Middle frontal gyrus (tissue), 1 donor: ENCODE measurements around the gene STK32C.

Experiments used
- DNase-seq: peaks from one replicate; pipeline ENCODE4 v3.0.0-alpha.2; 2015; ENCODE audit warnings: low spot score; ENCODE audit errors: extremely low spot score

The STK32C gene

DNA sequence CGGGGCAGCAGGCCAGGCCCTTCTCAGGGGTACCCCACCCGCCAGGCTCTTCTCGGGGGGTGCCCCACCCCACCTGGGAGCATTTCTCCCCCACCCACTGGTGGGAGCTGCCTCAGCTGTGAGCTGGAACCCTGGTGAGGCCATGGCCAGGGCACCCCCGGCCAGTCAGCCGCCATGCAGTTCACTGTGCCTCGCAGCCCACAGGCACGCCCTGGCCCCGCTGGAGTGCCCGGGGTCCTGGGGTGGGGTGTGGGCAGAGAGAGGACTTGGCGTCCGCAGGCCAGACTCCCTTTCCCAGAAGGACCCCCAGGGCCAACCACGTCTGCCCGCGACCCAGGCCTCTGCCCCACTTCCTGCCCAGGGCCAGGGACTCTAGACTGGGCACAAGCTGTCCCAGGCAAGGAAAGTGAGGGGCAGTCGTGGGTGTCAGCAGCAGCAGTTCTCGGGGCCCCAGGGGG is 107.9 kb downstream of the STK32C start:
- no peak for DNase-seq

DNA sequence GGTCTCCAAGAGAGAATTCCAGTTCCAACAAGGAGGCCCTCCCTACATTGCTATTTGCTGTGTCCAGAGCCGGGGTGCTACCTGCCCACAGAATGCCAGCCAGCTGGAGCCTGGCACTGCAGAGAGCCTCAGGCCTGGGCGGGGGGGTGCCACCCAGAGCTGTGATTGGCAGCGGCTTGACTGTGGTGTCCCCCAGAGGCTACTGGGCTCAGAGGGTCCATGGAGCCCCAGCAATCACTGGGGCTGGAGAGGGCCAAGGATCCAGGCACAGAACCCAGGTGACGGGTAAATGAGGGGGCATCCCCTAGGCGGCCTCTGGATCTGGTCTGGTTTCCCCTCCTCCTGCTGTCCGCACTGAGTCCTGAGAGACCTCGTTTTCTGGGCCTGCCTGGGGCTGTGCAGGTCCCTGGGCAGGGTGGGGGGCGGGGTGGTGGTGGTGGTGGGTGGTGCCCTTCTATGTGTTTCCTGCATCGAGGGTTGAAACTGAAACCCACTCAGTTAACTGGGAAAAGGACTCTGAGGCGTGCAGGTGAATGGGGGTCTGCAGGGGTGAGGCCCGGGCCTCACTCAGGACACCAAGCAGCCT is 108.4 kb downstream of the STK32C start:
- DNase-seq, result no peak

DNA sequence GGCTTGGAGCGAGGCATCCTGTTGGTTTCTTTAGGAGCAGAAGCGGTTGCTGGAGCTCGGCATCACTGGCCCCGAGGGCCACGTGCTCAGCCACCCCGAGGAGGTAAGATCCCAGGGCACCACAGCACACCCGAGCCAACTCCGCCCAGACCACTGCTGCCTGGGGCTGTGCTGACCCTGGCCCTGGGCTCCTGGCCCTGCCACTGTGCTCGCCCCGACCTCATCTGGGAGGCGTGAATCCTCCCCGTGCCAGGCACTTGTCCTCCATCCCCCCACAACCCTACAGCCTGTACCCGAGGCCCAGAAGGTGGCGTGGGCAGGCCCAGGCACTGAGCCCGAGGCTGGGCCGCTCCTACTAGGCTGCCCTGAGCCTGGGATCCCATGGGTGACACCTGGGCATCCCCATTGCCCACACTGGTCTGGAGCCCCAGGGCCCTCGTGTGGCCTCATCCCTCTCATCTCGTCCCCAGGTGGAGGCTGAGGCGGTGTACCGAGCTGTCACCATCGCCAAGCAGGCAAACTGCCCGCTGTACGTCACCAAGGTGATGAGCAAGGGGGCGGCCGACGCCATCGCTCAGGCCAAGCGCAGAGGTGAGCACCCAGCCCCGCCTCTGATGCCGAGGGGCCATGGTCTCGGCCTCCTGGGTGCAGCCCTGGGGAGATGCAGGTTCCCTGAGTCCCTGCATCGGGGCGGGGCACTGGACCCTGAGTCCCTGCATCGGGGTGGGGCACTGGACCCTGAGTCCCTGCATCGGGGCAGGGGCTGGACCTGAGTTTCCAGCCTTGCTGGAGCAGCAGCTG is 109.2 kb downstream of the STK32C start:
- DNase-seq, result no peak

DNA sequence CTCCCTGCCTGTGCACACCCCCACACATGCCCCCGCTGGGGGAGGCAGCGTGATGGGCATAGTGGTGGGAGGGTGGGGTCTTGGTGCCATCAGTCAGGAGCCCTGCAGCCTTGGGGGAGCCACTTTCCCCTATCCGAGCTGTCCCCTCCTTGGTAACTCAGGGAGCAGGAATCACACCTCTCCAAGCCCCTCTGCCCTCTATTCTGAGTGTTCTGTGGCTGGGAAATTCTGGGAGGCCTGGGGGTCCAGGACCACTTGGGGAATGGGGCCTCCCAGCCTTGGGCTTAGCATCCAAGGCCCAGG is 109.7 kb downstream of the STK32C start:
- no peak for DNase-seq

DNA sequence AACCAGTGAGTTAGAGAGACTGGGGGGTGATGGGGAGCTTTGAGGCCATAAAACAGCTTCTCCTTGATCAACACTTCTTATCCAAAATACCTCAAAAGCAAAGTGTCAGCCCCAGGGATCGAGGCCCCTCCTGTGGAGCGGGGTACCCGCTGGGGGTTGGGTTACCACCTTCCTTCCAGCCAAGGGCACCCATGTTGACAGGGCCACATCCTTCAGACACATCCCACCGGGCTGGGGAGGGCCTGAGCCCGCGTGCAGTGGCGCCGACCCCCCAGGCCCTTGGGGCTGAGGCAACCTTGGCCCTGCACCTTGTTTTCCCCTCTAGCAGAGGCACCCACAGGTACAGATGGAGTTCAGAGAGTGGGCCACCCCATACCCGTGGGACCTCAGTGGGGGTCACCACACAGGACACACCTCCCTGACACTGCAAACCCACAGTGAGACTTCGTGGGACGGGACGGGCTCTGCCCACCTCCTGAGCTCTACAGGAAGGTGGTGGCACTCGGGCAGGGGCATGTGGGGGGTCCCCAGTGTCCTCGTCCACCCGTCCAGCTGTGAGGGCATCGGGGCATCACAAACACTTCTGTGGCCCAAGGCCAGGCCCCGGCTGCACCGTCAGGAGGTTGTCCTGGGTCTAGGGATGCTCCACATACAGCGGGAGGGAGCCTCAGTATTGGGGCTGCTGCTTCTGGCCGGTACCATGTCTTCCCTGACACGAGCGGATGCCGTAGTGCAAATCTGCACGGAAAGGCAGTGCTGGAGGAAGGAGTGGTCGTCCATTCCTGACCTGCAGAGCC is 110.3 kb downstream of the STK32C start:
- DNase-seq, result no peak

- DNase-seq, result no peak
Measured at GRCh38 chr10:132196178-132197113, 111.3 kb downstream of the STK32C start.

GRCh38 chr10:132195366-132196075 is 112.2 kb downstream of the STK32C start:
- DNase-seq, result no peak

- no peak for DNase-seq
Measured at GRCh38 chr10:132194726-132195125, 113.0 kb downstream of the STK32C start.

GRCh38 chr10:132193907-132194552 is 113.7 kb downstream of the STK32C start:
- no peak for DNase-seq

DNA sequence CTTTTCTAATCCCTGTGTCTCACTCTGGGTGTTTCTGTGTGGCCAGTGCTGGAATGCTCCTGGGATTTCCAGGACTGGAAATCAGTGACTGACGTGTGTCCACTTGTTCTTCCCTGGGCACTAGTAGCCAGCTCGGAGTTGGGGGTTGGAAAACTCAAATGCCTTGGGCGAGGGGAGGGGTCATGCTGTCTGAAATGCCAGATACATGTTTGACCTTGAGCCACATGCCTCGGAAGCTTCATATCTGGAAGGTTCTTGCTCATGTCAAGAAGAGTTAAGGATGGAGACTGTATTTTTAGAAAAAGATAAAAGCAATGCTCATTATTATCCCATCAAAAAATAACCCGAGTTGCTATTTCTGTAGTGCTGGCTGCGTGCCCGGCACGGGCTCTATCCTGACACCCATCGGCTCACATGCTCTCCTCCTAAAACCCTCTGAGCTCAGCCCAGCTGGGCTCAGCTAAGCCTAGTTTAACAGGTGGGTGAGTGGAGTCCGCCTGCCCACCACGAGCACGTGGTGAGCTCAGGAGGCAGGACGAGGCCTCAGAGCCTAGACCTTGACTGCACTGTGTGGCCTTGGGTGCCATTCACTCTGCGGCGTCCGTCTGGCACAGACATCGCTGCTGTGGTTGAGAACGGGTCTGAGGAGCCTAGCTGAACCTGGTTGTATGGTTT is 114.6 kb downstream of the STK32C start:
- DNase-seq, result no peak

DNA sequence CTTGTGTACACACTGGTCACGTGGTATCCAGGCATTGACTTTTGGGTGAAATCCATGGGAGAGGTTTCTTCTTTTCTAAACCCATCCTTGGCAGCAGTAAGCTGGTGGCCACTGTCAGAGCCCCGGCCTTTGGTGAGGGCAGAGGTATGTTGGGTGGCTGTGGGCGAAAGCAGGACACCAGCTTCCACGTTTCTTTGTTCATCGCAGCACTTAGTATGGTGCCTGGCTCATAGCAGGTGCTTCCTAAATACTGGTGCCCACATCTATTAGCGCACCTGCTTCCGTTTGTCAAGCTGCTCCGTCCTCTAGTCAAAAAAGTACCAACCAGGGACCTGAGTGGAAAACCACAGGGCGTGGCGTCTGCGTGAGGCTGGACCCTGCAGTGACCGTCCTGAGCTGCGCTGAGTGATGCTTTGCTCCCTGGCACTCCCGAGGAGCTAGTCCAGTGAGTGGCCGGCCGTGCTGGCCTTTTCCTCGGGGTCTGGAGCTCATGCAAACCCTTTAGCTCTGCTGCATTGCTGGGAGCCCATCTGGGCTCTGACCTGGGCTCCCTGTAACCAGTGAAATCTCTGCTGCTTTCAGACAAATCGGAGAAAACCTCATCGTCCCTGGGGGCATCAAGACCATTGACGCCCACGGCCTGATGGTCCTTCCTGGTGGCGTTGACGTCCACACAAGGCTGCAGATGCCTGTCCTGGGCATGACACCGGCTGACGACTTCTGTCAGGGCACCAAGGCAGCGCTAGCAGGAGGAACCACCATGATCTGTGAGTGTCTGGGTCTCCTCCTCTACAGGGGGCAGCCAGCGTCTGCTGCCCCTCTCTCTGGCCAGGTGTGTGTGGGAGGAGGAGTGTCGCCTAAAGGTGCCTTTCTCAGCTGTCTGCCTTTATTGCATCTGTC is 115.4 kb downstream of the STK32C start:
- no peak for DNase-seq

DNA sequence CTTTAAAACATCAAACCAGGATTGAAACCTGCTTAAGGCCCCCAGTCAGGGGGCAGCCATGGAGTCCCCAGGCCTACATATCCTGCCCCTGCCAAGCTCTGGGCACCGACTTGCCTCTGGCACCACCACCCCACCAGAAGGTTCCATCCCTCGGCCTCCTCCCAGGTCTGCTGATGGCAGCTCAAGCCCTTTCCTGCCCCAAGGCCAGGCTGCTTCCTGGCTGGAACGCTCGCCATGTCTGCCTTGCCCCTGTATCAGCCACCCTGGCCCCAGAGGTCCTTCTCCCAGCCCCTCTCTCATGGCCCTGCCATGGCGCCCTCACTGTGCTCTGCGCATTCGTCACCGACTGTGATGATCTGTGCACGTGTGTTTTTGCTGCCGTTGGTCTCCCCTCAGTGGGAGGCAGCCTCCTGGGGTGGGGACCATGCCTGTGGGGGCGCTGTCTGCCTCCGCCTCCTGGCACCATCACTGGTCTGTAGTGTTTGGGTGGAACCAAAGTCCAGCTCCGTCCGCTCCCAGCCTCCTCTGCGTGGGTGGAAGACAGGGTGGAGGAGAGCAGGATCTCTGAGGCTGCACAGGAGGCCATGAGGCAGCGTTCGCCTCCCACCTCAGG is 117.8 kb downstream of the STK32C start:
- DNase-seq, result no peak

GRCh38 chr10:132189016-132189415 is 118.7 kb downstream of the STK32C start:
- no peak for DNase-seq

DNA sequence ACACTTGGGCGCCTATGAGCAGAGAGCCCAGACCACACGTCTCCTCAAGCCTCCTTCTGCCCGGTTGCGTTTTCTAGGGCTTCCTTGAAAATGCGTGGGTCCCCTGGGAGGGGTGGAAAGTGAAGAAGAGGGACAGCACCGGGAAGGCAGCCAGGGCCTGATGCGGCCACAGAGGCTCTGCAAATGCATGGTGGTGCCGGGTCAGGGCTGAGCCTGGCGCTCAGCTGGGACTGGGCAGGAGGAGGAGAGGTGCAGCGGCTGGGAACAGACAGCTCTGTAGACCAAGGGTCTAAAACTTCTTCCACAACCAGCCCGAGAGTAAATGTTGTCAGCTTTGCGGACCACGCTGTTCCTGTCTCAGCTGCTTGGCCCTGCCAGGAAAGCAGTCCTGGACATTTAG is 119.4 kb downstream of the STK32C start:
- DNase-seq, result no peak

DNA sequence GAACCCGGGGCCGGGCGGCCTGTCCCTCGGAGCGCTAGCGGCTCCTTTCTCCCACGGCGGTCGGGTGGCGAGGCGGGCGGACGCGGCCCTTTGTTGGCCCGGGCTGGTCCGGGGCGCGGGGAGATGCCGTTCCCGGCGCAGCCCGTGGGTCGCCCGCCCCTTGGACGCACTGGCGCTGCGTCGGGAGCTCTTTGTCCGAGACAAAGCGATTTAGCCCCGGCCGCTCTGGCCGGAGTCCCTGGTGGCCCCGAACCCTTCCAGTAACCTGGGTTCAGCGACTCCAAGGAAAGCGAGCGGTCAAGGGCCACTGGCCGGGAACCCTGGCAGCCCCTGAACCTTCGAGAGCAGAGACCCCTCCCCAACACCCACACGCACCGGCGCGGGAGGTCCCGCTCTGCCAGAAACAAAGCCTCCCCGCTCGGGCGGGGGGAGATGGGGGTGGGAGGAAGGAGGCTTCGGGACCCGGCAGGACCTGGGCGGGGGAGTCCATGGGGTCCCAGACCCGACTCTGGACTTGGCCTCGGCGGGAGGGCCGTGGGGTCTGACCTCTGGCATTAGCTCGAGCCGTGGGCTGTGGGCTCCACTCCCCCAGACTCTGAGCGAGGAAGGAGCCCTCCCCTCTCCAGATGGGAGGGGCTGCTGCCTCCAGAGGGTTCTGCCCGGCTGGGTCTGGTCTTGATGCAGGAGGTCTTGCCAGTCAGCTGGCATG is 120.2 kb downstream of the STK32C start:
- DNase-seq, result no peak

DNA sequence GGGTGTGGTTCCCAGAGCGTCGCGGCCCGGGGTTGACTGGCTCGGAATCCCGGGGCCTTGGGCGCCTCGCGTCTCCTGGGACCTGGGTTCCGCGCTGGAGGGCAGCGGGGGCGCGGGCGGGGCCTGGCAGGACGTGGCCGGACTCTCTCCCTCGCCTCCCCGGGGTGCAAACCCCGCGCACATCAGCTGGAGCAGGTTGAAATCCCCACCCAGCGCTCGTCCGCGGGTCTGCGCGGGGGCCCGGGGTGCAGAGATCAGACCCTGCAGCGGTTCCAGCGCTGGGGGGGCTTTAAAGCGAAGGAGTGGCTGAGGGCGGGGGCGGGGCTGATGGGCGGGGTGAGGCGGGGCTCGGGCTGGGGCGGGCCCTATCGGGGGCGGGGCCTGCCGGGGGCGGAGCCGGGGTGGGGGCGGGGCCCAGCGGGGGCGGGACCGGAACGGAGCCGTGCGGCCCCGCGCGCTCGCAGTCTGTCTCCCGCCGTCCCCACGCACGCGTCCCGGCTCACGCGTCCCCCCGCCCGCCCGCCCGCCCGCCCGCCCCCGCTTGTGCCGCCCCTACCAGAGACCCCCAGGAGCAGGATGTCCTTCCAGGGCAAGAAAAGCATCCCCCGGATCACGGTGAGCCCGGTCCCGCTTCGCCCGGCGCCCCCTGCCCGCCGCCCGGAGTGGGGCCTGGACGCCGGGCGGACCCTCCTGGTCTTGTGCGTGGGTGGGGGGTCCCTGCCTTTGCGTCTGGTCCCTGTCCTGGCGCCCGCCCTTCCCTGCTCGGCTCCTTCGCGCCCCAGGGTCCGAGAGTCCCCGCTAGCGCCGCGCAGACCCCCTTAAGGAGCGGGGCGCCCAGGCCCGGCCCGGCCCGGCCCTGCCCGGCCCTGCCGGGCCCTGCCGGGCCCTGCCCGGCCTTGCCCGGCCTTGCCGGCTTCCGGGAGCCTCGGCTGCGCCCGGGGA is 121.0 kb downstream of the STK32C start, which contains the start of gene DPYSL4:
Gene DPYSL4, plus strand, starts transcription at position 461 of the 942 bp plus-strand sequence. Its CDS starts 116 bp downstream, at position 577.
- DNase-seq, result no peak
